Bronchial epithelial cell (primary cell): ENCODE measurements around the gene NFE2L2. TPM values are rescaled to one million over a fixed set of nuclear protein-coding genes. Genes with fewer than 3 reads are reported as not detected.

ENCODE experiments used
- DNase-seq: peaks from one replicate; pipeline ENCODE4 v3.0.0-alpha.2; 2010; ENCODE audit warnings: low read depth
- FAIRE-seq: peaks from 2 replicates; lab custom pipeline; 2011; peaks lifted over from hg19 to GRCh38; lab: Jason Lieb, UNC
- H3K27me3 ChIP-seq: 2 replicates; pipeline ENCODE4 v1.5.1; 2011; ENCODE audit warnings: low read length; ENCODE audit not compliant: control insufficient read depth, insufficient read depth
- H3K36me3 ChIP-seq: 2 replicates; pipeline ENCODE4 v1.5.1; 2011; ENCODE audit warnings: low read length; ENCODE audit not compliant: control insufficient read depth, insufficient read depth
- H3K4me3 ChIP-seq: 2 replicates; pipeline ENCODE4 v1.5.1; 2011; ENCODE audit warnings: mild to moderate bottlenecking, low read depth, low read length, control low read depth
- total RNA-seq: library from RNA; depleted of rRNA; stranded (reverse); fragments of >200 nt; gene quantifications from 2 replicates; pipeline ENCODE4 v1.2.1, GENCODE V29; 2014
- TF ChIP-seq, protein P1 (sequence below): IDR thresholded peaks from 2 replicates; pipeline ENCODE4 v1.5.1; 2011; ENCODE audit warnings: mild to moderate bottlenecking, moderate library complexity, low read length, control low read depth, inconsistent platforms; ENCODE audit not compliant: insufficient read depth, severe bottlenecking

NFE2L2 gene
- total RNA-seq, 1 donor from 2014 or later, result 64.5 TPM

DNA sequence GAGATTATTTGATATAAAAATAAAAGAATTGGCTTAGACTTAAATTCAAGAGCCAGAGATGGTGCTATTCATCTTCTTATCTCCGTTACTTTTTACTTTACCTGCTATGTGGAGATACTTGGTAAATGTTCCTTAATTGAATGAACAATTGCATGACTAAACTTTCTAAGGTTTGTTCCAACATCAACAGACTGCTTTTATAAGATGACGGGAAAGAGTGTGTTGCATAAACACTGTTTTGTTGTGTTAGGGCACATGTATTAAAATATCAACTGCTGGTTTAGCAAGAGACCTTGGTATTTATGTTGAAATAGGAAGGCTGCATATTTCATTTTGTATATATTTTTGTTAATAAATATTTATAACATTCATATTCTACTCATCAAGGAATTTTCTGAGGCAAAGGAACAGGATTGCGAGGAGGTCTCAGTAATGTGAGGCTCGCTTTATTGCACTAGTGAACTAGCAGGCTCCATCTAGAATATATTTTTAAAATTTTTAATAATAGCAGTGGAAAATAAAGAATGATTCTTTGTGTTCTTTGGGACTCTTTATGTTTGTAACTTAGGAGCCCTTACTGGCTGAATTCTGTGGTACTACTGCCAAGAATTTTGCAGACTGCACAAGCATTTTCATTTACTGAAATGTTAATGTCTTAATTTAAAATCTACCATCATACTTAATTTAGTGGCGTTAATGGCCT, 10.7 kb upstream of the NFE2L2 start:
- TF ChIP-seq, protein P1, sequence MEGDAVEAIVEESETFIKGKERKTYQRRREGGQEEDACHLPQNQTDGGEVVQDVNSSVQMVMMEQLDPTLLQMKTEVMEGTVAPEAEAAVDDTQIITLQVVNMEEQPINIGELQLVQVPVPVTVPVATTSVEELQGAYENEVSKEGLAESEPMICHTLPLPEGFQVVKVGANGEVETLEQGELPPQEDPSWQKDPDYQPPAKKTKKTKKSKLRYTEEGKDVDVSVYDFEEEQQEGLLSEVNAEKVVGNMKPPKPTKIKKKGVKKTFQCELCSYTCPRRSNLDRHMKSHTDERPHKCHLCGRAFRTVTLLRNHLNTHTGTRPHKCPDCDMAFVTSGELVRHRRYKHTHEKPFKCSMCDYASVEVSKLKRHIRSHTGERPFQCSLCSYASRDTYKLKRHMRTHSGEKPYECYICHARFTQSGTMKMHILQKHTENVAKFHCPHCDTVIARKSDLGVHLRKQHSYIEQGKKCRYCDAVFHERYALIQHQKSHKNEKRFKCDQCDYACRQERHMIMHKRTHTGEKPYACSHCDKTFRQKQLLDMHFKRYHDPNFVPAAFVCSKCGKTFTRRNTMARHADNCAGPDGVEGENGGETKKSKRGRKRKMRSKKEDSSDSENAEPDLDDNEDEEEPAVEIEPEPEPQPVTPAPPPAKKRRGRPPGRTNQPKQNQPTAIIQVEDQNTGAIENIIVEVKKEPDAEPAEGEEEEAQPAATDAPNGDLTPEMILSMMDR, result no peak
- Histone ChIP-seq H3K4me3 (no peak overlapping the region), H3K36me3 (no peaks in the 10 kb centered on the region), H3K27me3 (no peaks in the 10 kb centered on the region)
- FAIRE-seq (no peak), DNase-seq (peak; percentile 84)

DNA sequence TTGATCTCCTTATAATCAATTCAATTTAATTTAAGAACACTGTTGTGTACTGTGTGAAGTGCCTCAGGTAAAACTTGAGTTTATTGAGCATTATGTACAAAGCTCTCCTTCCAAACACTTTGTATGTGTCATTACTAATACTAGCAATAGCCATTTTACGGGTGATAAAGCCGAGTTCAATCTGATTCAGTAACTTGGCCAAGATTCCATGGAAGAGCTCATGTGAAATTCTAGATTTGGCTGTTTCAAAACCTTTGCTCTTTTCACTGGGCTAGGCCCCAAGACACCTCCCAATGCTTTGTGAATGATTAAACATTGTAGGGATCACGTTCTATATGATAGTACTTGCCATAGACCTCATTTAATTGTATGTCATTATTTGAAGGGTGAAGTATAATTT, 8.9 kb upstream of the NFE2L2 start:
- TF ChIP-seq, protein P1, result no peak
- H3K27me3 ChIP-seq, result no peaks in the 10 kb centered on the region
- FAIRE-seq, result no peak
- DNase-seq, result peak; percentile 49
- no peaks in the 10 kb centered on the region for H3K36me3 ChIP-seq
- no peak overlapping the region for H3K4me3 ChIP-seq

DNA sequence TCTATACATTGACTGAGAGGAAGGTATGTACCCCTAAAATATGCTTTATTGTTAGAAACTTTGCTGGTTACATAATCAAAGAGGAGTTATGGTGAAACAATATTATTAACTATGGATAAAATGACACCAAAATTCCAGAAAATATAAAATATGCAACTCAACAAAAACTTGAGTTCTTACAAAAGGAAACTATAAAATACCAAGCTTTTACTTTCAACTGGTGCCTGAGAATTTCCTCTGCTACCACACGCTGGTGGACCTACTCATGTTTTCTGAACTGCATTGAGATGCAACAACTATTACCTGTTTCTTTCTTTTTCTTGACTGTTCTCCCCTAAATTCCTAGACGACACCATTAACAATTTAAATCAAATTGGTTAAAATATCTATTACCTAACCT, 8.2 kb upstream of the NFE2L2 start:
- TF ChIP-seq, protein P1, result no peak
- Histone ChIP-seq H3K27me3 (no peaks in the 10 kb centered on the region), H3K36me3 (no peaks in the 10 kb centered on the region), H3K4me3 (no peak overlapping the region)
- no peak for FAIRE-seq
- no peak for DNase-seq

DNA sequence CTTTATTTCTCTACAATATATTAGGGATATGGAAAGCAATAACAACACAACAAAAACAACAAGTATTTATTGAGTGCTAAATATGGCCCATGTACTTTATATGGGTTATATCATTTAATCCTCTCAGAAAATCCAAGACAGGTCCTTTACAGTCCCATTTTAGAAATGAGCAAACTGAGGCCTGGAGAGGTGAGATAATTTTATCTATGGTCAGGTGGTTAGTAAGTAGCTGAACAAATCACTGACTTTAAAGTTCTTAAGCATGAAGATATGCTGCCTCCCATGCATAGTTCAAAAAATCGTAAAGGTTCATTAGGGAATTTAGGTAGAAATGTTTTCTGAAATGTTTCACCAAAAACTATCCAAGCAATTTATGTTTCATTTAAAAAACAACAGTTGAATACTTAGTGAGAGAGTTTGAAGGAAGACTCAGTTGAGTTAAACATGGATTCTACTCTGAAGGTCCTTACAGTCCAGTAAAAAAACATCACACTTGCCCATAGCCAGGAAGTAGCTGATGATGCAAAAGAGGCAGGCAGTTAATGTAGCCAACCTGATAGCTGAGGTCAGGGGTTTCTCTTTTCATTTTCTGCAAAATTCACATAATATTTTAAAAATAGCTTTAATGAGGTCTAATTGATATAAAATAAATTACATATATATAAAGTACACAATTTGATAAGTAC, 7.6 kb upstream of the NFE2L2 start:
- Histone ChIP-seq H3K27me3 (no peaks in the 10 kb centered on the region), H3K36me3 (no peaks in the 10 kb centered on the region), H3K4me3 (no peak overlapping the region)
- TF ChIP-seq, protein P1, result no peak
- FAIRE-seq, result no peak
- no peak for DNase-seq

DNA sequence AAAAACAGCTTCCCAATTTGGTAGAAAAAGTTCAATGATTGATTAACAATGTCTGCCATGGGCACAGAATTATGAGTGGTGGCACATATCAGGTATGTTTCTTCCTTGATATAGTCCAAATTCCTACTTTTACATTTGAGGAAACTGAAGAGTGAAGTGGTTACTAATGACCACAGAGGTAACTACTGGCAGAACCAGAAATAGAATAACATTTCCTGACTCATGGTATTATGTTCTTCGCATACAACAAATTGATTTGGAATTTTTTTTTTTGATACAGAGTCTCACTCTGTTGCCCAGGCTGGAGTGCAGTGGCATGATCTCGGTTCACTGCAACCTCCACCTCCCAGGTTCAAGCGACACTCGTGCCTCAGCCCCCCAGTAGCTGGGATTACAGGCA, 6.0 kb upstream of the NFE2L2 start:
- DNase-seq, result peak; percentile 81
- Histone ChIP-seq H3K36me3 (no peaks in the 10 kb centered on the region), H3K27me3 (no peaks in the 10 kb centered on the region), H3K4me3 (no peak overlapping the region)
- FAIRE-seq, result no peak
- TF ChIP-seq, protein P1, result no peak
